Brain pericyte (primary cell): ENCODE measurements around the gene SLC49A3.
"Not testable (repeated sequence)": the region's sequence is repeated elsewhere in the genome, so short reads cannot be mapped to it uniquely, and the experiment has no call there.

Source experiments
- DNase-seq: peaks from one replicate; pipeline ENCODE4 v3.0.0-alpha.2; 2012; ENCODE audit warnings: low read depth, low spot score

The SLC49A3 gene

DNA sequence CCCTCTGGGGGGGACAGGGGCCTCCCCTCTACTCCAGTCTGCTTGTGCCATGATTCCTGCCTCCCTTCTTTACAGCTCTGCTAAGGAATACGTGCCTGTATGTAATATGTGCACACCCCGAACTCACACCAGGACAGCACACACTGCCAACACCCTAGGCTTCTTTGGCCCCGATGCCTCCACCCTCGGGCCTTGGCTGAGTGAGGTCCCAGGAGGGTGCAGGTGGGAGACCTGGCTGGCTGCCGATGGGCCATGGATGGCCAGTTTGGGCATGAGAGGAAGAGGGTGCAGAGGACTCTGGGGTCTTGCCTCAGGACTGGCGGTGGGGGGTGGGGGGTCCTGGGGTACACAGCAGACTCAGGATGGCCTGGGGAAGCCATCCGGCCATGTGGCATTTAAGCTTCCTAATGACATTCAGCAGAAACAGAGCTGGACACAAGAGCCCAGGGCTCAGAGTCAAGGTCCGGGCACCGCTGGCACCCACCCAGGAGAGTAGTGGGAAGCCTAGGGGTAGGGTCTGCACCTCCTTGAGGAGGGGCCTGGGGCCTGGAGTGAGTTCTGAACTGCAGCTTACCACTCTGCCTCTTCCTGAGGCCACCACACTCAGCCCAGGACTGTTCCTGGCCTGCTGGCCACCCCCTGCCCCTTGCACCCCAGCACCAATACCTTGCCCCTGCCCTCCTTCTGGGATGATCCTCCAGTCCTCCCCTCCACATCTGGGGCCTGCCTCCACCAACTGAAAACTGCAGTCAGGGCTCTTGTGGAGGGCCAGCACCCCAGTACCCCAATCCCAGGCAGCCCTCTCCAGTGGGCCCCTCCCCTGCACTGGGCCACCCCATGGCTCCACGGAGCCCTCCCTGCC is 14.6 kb upstream of the SLC49A3 start:
- no peak for DNase-seq

DNA sequence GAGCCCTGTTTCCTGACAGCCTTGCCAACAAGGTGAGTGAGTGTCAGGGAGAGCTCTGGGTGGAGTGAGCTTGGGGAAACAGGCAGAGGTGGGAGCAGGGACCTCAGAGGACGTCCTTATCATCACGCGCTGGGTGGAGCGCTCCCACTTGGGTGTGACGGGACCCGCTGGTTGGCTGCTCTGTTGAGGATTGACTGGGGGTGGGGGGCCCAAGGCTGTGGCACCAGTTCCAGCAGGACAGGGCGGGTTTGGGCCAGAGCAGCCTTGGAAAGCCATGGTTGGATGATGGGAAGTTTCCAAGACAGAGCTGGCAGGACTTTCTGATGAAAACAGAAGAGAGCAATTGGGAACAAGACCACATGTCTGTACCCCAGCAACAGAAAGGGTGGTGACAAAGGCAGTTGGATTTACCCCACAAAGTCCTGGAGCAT is 13.7 kb upstream of the SLC49A3 start:
- no peak for DNase-seq

DNA sequence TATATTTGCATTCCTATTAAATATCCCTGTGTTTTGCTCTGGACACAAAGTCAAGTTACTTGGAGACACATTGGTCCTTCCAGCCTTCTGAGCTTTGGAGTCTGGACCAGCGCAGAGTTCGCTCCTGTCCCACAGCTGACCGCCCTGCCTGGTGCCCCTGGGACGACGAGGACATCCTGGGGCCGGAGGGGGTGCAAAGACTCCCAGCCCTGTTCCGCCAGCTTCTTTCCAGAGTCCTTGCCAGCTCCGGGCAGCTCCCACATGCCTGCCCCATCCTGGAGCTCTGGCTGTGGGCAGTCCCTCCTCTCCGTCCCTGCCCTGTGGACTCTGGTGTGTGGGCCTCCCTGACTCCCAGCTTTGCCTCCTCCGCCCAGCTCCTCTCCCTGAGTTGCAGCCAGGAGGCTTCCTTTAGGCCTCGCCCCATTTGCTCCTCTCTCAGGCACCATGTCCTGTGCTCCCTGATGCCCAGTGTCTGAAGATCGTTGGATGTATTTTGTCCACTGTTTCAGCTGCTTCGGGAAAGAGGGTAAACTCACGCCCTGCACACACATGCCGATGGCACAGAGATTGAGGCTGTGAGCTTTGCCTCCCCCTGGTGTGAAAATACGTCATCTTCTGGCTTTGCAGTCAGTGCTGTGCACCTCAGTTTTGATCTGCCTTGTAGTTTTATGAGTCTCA is 11.8 kb upstream of the SLC49A3 start:
- no peak for DNase-seq

DNA sequence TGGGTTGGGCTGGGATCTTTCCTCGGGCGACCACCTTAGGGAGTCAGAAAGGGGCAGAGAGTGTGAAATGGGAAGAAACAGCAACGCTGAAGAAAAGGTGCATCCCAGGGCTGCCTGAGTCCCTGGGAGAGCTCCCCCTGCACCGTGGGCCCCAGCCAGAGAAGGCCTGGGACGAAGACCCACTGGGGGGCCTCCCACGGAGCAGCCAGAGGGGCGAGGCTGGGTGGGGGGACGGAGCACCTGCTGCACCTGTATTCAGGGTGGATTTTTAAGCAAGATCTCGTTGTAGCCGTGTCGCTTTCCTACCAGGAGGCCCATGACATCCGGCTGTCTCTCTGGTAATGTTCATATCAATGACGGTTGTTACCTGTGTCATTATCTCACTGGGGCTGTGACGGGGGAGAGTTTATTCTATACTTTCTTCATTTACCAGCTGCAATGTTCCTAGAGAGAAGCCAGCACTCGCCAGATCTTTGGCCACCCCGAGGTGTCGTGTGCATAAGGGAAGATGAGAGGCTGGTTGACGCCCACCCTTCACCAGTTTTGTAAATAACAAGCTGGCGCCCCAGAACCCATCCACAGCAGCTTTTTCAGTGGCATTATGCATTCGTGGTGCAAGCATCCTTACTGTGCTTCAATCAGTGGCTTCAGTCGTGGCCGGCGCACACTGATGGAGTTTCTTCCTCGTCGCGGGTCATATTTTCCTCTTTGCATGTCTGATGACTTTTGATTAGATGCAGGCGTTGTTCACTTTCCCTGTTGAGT is 11.0 kb upstream of the SLC49A3 start:
- no peak for DNase-seq

DNA sequence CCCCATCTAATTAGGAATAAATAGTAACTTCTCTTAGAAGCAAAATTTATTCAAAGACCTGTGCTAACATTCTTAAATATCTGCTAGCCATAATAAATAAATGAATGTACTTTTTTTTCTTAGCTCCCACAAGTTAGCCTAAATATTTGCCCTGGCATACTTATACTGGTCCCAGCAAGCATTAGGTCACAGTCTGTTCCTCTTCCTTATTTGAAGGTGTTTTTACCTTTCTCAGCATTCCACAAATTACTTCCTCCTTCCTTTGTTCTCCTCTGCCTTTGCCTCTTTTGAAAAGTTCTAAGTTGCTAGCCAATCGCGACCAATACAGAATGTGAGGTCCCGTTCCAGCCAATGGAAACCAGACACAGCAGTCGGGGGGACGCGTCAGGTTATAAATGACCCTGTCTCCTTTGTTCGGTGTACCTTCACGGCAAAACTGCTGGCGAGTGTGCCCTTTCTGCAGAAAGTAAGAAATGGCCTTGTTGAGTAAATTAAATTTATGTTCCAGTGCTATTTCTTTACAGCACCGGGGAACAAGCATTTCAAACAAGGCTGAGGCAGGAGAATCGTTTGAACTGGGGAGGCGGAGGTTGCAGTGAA is 5.5 kb upstream of the SLC49A3 start:
- DNase-seq = not testable (repeated sequence)

DNA sequence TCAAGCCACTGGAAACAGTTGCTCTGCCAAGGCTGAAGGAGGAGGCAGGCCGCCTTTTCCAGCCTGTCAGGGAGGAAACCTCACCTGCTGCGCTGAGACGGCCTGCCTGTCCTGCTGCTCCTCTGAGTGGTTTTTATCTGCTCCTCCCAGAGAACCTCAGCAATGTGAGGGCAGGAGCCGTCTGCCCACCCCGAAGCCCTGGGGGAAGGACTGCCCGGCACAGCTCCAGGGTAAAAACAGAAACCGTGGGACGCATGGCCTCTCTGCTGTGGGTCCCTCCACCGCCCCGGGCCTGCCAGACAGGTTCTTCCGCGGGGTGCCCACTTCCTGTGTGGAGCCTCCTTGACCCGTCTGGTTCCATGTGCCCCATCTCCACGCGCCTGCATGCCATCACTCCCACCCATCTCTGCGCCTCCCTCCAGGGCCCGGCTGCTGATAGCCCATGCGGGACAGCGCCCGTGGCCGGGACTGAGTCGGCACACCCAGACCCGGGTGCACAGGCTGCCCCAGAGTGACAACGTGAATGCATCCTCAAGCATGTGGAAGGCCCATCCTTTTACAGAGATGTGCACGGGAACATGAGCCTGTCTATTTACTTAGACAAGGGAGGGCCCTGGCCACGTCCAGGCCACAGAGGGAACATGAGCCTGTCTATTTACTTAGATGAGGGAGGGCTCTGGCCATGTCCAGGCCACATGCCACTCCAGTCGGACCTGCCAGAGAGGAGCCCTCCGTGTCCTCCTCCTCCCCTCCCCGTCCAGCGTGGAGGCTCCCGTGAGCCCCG is 4.0 kb upstream of the SLC49A3 start:
- no peak for DNase-seq

DNA sequence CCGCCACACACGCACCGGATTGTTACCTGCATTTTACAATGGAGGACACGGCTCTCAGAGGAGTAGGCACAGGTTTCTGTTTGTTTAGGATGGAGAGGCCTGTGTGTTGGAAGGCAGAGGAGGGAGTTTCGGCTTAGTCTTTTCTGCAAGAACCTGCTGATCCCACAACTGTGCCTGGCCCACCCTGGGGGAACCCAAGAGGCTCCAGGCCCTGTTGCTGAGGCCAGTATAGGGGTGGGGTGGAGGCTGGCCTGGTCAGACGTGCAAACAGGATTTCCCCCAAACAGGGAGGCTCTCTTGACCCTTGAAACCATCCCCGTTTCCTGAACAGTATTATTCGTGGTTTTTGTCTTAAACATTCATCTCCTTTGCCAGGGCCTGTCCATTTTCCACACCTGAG is 772 bp upstream of the SLC49A3 start:
- no peak for DNase-seq

DNA sequence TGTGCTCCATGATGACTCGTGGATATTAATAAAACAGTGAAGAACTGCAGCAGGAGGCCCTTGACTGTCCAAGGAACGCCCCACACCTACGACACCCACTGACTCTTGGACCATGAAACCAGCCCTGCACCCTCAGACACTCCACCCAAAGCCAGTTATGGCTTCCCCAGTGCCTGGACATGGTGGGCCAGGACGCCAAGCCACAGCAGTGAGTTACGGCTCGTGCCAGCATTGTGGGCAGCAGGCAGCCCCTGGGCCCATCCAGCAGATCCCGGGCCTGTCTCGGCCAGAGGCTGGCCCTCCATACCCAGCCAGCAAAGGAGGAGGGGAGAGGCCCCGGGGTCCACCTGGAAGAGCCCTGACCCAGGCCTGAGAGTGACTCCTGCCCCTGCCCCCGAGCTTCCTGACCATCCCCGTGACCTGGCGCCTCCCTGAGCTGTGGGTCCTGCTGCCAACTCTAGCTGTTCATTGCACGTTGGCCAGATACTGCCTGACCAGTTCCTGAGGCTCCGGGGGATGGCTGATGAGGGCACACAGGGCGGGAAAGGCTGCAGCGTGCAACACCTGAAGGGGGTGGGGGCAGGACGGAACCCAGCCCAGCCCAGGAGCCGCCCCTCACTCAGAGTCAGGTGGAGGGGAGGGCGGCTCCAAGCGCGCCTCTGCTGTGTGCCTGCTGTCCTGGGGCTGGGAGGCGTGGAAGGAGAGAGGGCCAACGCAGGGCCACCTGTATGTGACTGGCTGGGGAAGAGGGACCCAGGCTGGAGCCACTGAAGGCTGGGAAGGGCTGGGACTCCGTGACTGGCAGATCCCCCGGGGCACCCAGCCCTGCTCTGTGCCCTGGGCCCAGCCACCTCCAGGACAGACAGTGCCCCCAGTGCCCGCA is 739 bp downstream of the SLC49A3 start:
- no peak for DNase-seq

DNA sequence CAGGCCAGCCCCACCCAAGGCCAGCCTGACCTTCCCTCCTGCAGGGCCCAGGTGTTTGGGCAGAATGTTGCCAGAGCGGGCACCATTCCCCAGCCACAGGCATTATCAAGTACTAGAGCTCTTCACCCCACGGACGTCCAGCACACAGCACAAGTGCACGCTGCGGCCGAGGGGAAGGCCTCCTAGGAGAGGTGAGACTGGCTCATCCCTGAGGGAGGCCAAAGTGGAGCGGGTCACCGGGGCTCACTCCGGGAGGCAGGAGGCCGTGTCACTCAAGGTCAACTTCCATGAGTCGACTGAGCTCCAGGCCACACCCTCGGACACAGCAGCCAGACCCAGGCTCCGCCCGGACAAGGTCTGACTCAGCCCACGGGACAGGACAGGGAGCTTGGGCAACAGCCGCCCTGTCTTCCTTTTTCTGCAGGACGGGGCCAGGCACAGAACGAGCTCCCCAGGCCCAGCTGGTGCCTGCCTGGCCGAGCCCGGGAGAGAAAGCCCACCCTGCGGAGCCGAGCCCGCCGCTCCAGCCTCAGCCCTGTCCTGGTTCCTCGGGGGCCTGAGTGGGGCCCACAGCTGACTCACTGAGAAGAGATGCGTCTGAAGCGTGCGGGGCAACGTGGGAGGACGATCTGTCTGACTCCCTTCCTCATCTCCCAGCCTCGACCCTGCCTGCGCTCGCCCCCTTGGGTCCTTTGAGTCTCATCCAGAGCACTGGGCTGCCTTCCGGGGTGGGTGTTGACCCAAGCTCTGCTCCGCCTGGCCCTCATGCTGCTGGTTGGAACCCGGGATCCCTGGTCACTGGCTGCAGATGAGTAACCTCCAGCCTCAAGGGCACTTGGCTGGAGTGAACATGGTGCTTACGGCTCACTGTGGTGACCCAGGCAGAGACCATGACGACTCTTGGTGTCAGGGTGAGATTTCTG is 1.6 kb downstream of the SLC49A3 start:
- DNase-seq = no peak

DNA sequence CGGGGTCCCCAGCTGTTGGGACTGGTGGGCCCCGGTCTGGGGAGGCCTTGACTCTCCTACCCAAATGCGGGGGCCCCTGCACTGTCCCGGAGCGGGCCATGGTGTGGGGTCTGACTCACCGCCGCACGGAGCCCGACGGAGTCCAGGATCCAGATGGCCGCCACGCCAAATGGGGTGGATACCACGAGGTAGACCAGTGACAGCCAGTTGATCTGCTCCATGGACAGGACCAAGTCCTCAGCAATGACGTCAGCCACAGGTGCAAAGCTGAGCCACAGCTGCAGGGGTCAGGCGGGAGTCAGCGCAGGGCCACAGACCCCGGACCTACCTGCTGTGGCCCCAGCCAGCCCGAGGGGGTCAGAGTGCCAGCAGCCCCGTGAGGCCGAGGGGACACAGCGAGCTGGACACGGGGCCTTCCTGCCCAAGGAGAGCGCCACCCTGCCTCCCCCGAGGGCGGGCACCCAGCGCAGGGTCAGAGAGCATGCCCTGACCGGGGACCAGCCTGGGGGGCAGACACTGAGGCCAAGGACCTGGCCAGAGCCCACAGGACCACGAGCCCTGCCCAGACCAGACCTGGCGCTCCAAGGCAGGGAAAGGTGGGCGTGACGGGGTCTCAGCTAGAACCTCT is 2.4 kb downstream of the SLC49A3 start:
- no peak for DNase-seq

DNA sequence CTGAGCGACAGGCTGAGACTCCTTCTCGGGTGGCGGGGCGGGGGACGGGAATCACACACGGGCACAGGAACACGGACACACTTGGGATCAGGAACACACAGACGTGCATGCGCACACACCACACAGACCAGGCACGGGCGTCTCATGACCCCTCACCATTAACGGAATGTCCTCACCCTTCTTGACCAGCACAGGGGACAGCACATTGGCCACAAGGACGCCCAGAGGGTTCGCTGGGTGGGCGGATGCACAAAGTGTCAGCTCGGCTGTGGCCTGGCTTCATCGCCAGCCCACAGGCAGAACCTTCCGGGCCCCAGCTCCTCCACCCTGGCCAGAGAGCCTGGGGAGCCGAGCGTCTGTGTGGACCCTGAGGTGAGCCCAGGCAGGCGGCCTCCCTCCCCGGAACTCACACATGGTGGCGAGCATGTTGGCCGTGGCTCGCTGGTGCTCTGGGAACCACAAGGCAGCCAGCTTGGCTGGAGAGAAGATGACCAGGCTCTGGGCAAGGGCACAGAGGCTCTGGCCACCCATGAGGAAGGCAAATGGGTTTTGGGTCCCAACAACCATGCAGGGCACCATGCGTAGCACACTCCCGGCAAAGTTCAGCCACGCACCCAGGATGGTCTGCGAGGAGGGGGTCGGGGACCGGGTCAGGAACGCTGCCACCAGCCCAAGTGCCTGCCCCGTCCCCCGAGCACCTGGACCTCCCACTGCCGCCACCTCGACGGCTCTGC is 3.1 kb downstream of the SLC49A3 start:
- no peak for DNase-seq

DNA sequence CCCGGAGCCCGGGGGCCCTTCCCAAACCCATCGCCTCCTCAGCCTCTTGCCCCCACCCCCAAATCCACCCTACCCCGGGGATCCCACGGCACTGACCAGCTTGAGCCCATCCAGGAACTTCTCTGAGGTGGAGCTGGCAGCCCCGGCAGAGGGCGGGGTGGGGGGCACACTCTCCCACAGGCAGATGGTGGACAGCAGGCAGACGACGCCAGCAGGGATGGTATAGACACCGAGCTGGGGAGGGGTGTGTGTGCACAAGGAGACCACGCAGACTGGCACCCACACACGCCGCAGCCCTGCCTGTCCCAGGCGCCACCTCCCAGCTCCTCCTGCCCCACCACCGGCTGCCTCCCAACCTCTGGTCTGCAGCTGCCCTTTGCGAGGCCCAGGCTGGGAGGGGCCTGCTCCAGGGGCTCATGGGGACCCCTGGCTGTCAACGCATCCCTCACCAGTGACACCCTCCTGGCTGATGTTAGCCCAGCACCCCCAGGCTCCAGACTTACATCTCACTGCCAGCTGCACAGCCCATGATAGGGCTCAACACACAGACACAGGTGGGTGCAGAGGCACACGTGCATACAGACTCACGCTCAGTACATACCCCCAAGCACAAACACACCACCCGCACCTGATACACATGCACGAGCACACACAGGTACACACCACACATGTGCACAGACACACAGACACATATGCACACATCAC is 4.2 kb downstream of the SLC49A3 start:
- no peak for DNase-seq

DNA sequence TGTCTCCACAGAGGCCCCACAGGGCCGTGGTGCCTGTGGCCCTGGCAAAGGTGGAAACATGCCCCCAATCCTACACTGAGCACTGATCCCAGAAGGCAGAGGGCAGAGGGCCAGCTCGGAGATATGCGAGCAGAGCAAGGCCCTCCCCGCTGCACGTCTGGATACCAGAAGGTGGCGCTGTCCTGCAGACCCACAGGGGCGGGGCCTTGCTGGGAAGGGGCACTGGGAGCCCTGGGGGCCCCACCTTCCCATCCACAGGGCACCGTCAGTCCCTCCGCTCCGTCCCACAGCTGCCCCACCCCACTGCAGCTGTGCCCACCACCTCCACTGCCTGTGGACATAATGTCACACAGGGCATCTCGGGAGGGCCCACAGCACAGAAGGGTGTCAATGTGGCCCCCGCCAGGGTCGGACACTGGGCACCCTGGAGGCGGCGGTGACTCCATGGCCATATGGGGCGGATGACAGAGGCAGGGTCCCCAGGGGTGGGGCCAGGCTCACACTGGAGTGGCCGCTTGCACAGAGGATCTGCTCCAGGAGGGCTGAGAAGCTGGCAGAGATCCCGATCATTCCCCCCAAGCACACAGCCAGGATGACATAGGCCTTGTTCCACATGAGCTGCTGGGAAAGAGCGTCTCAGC is 4.8 kb downstream of the SLC49A3 start:
- no peak for DNase-seq

DNA sequence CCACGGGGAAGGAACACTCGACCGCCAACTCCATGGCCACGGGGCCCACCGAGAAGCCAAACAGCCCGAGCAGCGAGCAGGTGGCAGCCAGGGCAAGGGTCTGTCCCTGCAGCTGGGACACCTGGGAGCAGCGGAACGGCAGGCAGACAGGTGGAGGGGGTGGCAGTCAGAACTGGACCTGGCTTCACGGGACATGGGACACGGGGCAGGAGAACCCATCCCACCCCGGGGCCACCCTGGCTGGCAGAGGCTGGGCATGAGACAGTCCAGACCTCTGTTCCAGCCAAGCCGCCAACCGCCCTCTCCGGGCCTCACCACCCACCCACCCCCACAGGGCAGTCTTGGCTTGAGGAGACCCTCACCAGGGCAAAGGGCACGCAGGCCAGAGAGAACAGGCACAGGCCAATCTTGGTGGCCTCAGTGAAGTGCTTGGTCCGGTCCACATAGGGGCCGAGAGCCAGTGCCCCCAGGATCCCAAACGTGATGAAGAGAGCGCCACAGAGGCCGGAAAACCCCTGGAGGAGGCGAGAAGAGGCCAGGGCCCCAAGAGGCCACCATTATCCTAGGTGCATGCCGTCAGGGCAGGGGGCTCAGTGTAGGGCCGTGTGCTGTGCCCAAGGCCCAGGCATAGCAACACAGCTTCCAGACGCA is 5.6 kb downstream of the SLC49A3 start:
- DNase-seq = no peak

DNA sequence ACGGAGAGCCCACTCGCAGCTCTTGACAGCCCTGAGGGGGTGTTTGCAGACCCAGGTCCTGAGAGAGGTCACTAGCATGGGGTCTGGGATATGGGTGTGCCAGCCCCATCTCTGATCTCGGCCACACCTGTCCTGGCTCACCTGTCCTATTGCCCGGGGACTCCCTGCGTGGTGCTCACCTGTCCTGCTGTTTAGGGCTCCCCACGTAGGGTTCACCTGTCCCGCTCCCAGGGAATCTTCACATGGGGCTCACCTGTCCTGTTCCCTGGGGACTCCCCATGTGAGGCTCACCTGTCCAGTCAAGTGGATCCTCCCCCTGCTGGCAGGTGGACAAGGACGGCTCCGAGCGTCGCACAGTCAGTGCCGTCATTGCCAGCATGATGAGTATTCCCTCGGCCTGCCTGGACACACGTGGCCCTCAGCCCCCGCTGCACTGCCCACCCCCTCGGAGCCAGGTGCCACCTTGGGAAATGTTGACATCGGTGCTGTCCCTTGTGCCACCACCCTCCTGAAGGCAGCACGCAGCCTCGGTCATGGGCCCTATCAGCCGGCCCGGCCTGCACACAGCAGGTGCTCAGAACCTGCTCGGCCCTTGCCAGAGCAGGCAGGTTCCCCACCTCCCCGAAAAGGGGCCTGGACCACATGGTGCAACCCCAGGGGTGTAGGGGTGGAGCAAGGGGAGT is 6.3 kb downstream of the SLC49A3 start:
- DNase-seq = no peak
